Adipocyte (in vitro differentiated cells): Measurements from ENCODE around the gene APP.

ENCODE experiments used
- DNase-seq: peaks from one replicate; pipeline ENCODE4 v3.0.0-alpha.2; 2015; ENCODE audit warnings: low read depth
- H3K27me3 ChIP-seq: replicated peaks from 2 replicates; pipeline ENCODE4 v1.7.0; 2013; ENCODE audit warnings: mild to moderate bottlenecking, low read length, moderate library complexity; ENCODE audit not compliant: control insufficient read depth, insufficient read depth
- H3K36me3 ChIP-seq: 2 replicates; pipeline ENCODE4 v1.7.0; 2013; ENCODE audit warnings: low read length, mild to moderate bottlenecking, moderate library complexity; ENCODE audit not compliant: control insufficient read depth, insufficient read depth, severe bottlenecking
- H3K4me1 ChIP-seq: 2 replicates; pipeline ENCODE4 v1.7.0; 2013; ENCODE audit warnings: mild to moderate bottlenecking, low read length, moderate library complexity; ENCODE audit not compliant: control insufficient read depth, insufficient read depth
- H3K4me3 ChIP-seq: 2 replicates; pipeline ENCODE4 v1.7.0; 2013; ENCODE audit warnings: mild to moderate bottlenecking, low read length, moderate library complexity
- H3K9ac ChIP-seq: 2 replicates; pipeline ENCODE4 v1.7.0; 2013; ENCODE audit warnings: mild to moderate bottlenecking, low read length, moderate library complexity
- H3K9me3 ChIP-seq: 2 replicates; pipeline ENCODE4 v1.7.0; 2013; ENCODE audit warnings: mild to moderate bottlenecking, low read length, moderate library complexity; ENCODE audit not compliant: control insufficient read depth

APP gene

GRCh38 chr21:26079366-26079765 lies 91.2 kb downstream of the APP start:
- Histone ChIP-seq H3K4me3 (no peak overlapping the region), H3K9ac (no peak overlapping the region), H3K27me3 (no peaks in the 10 kb centered on the region), H3K4me1 (no peaks in the 10 kb centered on the region), H3K9me3 (no peaks in the 10 kb centered on the region), H3K36me3 (no peaks in the 10 kb centered on the region)
- DNase-seq, result no peak

- Histone ChIP-seq H3K27me3 (no peaks in the 10 kb centered on the region), H3K9ac (no peak overlapping the region), H3K36me3 (no peaks in the 10 kb centered on the region), H3K9me3 (no peaks in the 10 kb centered on the region), H3K4me3 (no peak overlapping the region), H3K4me1 (peaks cover 7% of the 10 kb centered on the region)
- DNase-seq, result no peak
Measured at GRCh38 chr21:26077521-26077920, 93.0 kb downstream of the APP start.

GRCh38 chr21:26072666-26073615 lies 97.6 kb downstream of the APP start:
- DNase-seq, result peak; percentile 46
- H3K4me3 ChIP-seq, result no peak overlapping the region
- H3K4me1 ChIP-seq, result peaks cover 44% of the 10 kb centered on the region
- H3K27me3 ChIP-seq, result no peaks in the 10 kb centered on the region
- H3K36me3 ChIP-seq, result no peaks in the 10 kb centered on the region
- no peaks in the 10 kb centered on the region for H3K9me3 ChIP-seq
- no peak overlapping the region for H3K9ac ChIP-seq

GRCh38 chr21:26070822-26071425 lies 99.6 kb downstream of the APP start:
- peaks cover 44% of the 10 kb centered on the region for H3K4me1 ChIP-seq
- peak; percentile 87 for DNase-seq
- H3K4me3 ChIP-seq, result peak overlapping the region; percentile 76
- no peaks in the 10 kb centered on the region for H3K36me3 ChIP-seq
- H3K27me3 ChIP-seq, result no peaks in the 10 kb centered on the region
- H3K9me3 ChIP-seq, result no peaks in the 10 kb centered on the region
- peak overlapping the region; percentile 75 for H3K9ac ChIP-seq

GRCh38 chr21:26070121-26070520 lies 100.4 kb downstream of the APP start:
- no peaks in the 10 kb centered on the region for H3K36me3 ChIP-seq
- H3K4me3 ChIP-seq, result no peak overlapping the region
- peak overlapping the region; percentile 75 for H3K9ac ChIP-seq
- no peaks in the 10 kb centered on the region for H3K9me3 ChIP-seq
- no peaks in the 10 kb centered on the region for H3K27me3 ChIP-seq
- peaks cover 44% of the 10 kb centered on the region for H3K4me1 ChIP-seq
- DNase-seq, result no peak

- Histone ChIP-seq H3K9me3 (no peaks in the 10 kb centered on the region), H3K9ac (no peak overlapping the region), H3K27me3 (no peaks in the 10 kb centered on the region), H3K4me3 (no peak overlapping the region), H3K4me1 (peaks cover 44% of the 10 kb centered on the region), H3K36me3 (no peaks in the 10 kb centered on the region)
- DNase-seq, result no peak
Measured at GRCh38 chr21:26068776-26069175, 101.8 kb downstream of the APP start.

GRCh38 chr21:26067836-26068594 lies 102.6 kb downstream of the APP start:
- no peaks in the 10 kb centered on the region for H3K27me3 ChIP-seq
- H3K4me3 ChIP-seq, result no peak overlapping the region
- H3K4me1 ChIP-seq, result peaks cover 41% of the 10 kb centered on the region
- H3K9ac ChIP-seq, result no peak overlapping the region
- H3K9me3 ChIP-seq, result no peaks in the 10 kb centered on the region
- DNase-seq, result no peak
- H3K36me3 ChIP-seq, result no peaks in the 10 kb centered on the region

GRCh38 chr21:26064506-26064905 lies 106.1 kb downstream of the APP start:
- Histone ChIP-seq H3K27me3 (no peaks in the 10 kb centered on the region), H3K36me3 (no peaks in the 10 kb centered on the region), H3K4me1 (peaks cover 32% of the 10 kb centered on the region), H3K9ac (no peak overlapping the region), H3K9me3 (no peaks in the 10 kb centered on the region), H3K4me3 (no peak overlapping the region)
- no peak for DNase-seq

- Histone ChIP-seq H3K9ac (no peak overlapping the region), H3K9me3 (no peaks in the 10 kb centered on the region), H3K4me1 (peaks cover 18% of the 10 kb centered on the region), H3K4me3 (no peak overlapping the region), H3K36me3 (no peaks in the 10 kb centered on the region), H3K27me3 (no peaks in the 10 kb centered on the region)
- DNase-seq, result peak; percentile 27
Measured at GRCh38 chr21:26061437-26061836, 109.1 kb downstream of the APP start.

GRCh38 chr21:26060335-26061115 lies 110.0 kb downstream of the APP start:
- DNase-seq, result no peak
- no peaks in the 10 kb centered on the region for H3K27me3 ChIP-seq
- H3K4me3 ChIP-seq, result peak overlapping the region; percentile 3
- no peaks in the 10 kb centered on the region for H3K9me3 ChIP-seq
- no peaks in the 10 kb centered on the region for H3K36me3 ChIP-seq
- H3K4me1 ChIP-seq, result peaks cover 18% of the 10 kb centered on the region
- H3K9ac ChIP-seq, result no peak overlapping the region
